H9 (cell line): ENCODE results near the gene ENOX1. TPM values are rescaled to one million over a fixed set of nuclear protein-coding genes. Genes with fewer than 3 reads are reported as not detected.

ENCODE experiments used
- DNase-seq: peaks from one replicate; pipeline ENCODE4 v3.0.0-alpha.2; 2017
- H2AFZ ChIP-seq: one replicate; pipeline ENCODE4 v1.6.1; 2013; ENCODE audit warnings: mild to moderate bottlenecking, low read length, control low read depth, moderate library complexity
- H2AK5ac ChIP-seq: 2 replicates; pipeline ENCODE4 v1.6.1; 2013; ENCODE audit warnings: low read length, control low read depth, mixed read lengths; ENCODE audit not compliant: insufficient read length
- H2BK120ac ChIP-seq: one replicate; pipeline ENCODE4 v1.6.1; 2013; ENCODE audit warnings: low read depth, mild to moderate bottlenecking, low read length, control low read depth, inconsistent platforms; ENCODE audit not compliant: poor library complexity, severe bottlenecking
- H2BK12ac ChIP-seq: 2 replicates; pipeline ENCODE4 v1.6.1; 2013; ENCODE audit warnings: low read length, control low read depth, mixed read lengths, low read depth; ENCODE audit not compliant: insufficient read length
- H2BK15ac ChIP-seq: 2 replicates; pipeline ENCODE4 v1.6.1; 2013; ENCODE audit warnings: low read depth, low read length, control low read depth
- H2BK20ac ChIP-seq: one replicate; pipeline ENCODE4 v1.6.1; 2013; ENCODE audit warnings: low read depth, mild to moderate bottlenecking, low read length, control low read depth, inconsistent platforms; ENCODE audit not compliant: poor library complexity, severe bottlenecking
- H2BK5ac ChIP-seq: 2 replicates; pipeline ENCODE4 v1.6.1; 2013; ENCODE audit warnings: low read length, control low read depth, mixed read lengths; ENCODE audit not compliant: insufficient read length
- H3K14ac ChIP-seq: 2 replicates; pipeline ENCODE4 v1.6.1; 2013; ENCODE audit warnings: low read length, control low read depth; ENCODE audit not compliant: insufficient read depth
- H3K18ac ChIP-seq: 2 replicates; pipeline ENCODE4 v1.6.1; 2013; ENCODE audit warnings: low read depth, mild to moderate bottlenecking, mixed read lengths, low read length, control low read depth; ENCODE audit not compliant: insufficient read length
- H3K23ac ChIP-seq: 2 replicates; pipeline ENCODE4 v1.6.1; 2013; ENCODE audit warnings: low read length, control low read depth, mixed read lengths, low read depth; ENCODE audit not compliant: insufficient read length
- H3K23me2 ChIP-seq: 2 replicates; pipeline ENCODE4 v1.6.1; 2013; ENCODE audit warnings: low read depth, mild to moderate bottlenecking, mixed read lengths, low read length, control low read depth; ENCODE audit not compliant: insufficient read length, poor library complexity, severe bottlenecking
- H3K27ac ChIP-seq: 2 replicates; pipeline ENCODE4 v1.5.1; 2013; ENCODE audit warnings: low read length, control low read depth, mixed read lengths, low read depth; ENCODE audit not compliant: insufficient read length
- H3K27me3 ChIP-seq: 2 replicates; pipeline ENCODE4 v1.6.1; 2013; ENCODE audit warnings: low read length, control low read depth, inconsistent platforms; ENCODE audit not compliant: insufficient read depth
- H3K4ac ChIP-seq: 2 replicates; pipeline ENCODE4 v1.6.1; 2013; ENCODE audit warnings: low read depth, mild to moderate bottlenecking, control low read depth, inconsistent platforms, low read length, moderate library complexity
- H3K4me1 ChIP-seq: 2 replicates; pipeline ENCODE4 v1.6.1; 2013; ENCODE audit warnings: low read length, control low read depth, inconsistent platforms; ENCODE audit not compliant: insufficient read depth
- H3K4me2 ChIP-seq: 2 replicates; pipeline ENCODE4 v1.6.1; 2013; ENCODE audit warnings: low read length, control low read depth, mixed read lengths; ENCODE audit not compliant: insufficient read length, insufficient read depth
- H3K56ac ChIP-seq: 2 replicates; pipeline ENCODE4 v1.6.1; 2013; ENCODE audit warnings: low read depth, mild to moderate bottlenecking, mixed read lengths, low read length, control low read depth; ENCODE audit not compliant: insufficient read length
- H3K79me1 ChIP-seq: 2 replicates; pipeline ENCODE4 v1.6.1; 2013; ENCODE audit warnings: low read depth, mild to moderate bottlenecking, moderate library complexity, low read length, control low read depth, inconsistent platforms; ENCODE audit not compliant: insufficient read depth, poor library complexity, severe bottlenecking
- H3K79me2 ChIP-seq: 2 replicates; pipeline ENCODE4 v1.6.1; 2013; ENCODE audit warnings: low read length, control low read depth, inconsistent platforms; ENCODE audit not compliant: insufficient read depth
- H3K9ac ChIP-seq: 2 replicates; pipeline ENCODE4 v1.6.1; 2013; ENCODE audit warnings: low read length, control low read depth, mixed read lengths; ENCODE audit not compliant: insufficient read length; ENCODE audit errors: extremely low read depth
- H3K9me3 ChIP-seq: one replicate; pipeline ENCODE4 v1.6.1; 2013; ENCODE audit warnings: low read depth, low read length, inconsistent platforms; ENCODE audit not compliant: control insufficient read depth
- H3T11ph ChIP-seq: one replicate; pipeline ENCODE4 v1.6.1; 2013; ENCODE audit warnings: mild to moderate bottlenecking, low read length, control low read depth, inconsistent platforms
- H4K20me1 ChIP-seq: one replicate; pipeline ENCODE4 v1.6.1; 2013; ENCODE audit not compliant: control insufficient read depth, insufficient read length, insufficient read depth
- H4K5ac ChIP-seq: 2 replicates; pipeline ENCODE4 v1.6.1; 2013; ENCODE audit warnings: low read depth, mild to moderate bottlenecking, mixed read lengths, low read length, control low read depth; ENCODE audit not compliant: insufficient read length
- H4K8ac ChIP-seq: replicated peaks from 2 replicates; pipeline ENCODE4 v1.6.1; 2013; ENCODE audit warnings: low read length, control low read depth, mixed read lengths, low read depth; ENCODE audit not compliant: insufficient read length
- H4K91ac ChIP-seq: 2 replicates; pipeline ENCODE4 v1.6.1; 2013; ENCODE audit warnings: low read depth, mild to moderate bottlenecking, moderate library complexity, mixed read lengths, low read length, control low read depth; ENCODE audit not compliant: insufficient read length
- H3K27ac Mint-ChIP-seq, 3 experiments: 2 replicates in 2 of 3; 3 replicates in 1 of 3; pipeline ENCODE4 v1.8.0; 2020 to 2021; ENCODE audit warnings: mixed read lengths in 3 of 3, mild to moderate bottlenecking in 1 of 3, moderate library complexity in 1 of 3
- H3K27me3 Mint-ChIP-seq: 2 replicates; pipeline ENCODE4 v1.8.0; 2021; ENCODE audit warnings: low read depth, mild to moderate bottlenecking, moderate library complexity, mixed read lengths
- H3K36me3 Mint-ChIP-seq, 3 experiments: 2 replicates in 2 of 3; 3 replicates in 1 of 3; pipeline ENCODE4 v1.8.0; 2020 to 2021; ENCODE audit warnings: low read depth in 3 of 3, mixed read lengths in 3 of 3; ENCODE audit not compliant: insufficient read depth in 1 of 3
- H3K4me1 Mint-ChIP-seq, 2 experiments: 2 replicates each; pipeline ENCODE4 v1.8.0; 2020; ENCODE audit warnings: mixed read lengths in 2 of 2
- H3K4me3 Mint-ChIP-seq, 2 experiments: 2 replicates in 1 of 2; 3 replicates in 1 of 2; pipeline ENCODE4 v1.8.0; 2020 to 2021; ENCODE audit warnings: mild to moderate bottlenecking in 2 of 2, mixed read lengths in 2 of 2, moderate library complexity in 1 of 2
- H3K9me3 Mint-ChIP-seq, 2 experiments: 2 replicates in 1 of 2; 3 replicates in 1 of 2; pipeline ENCODE4 v1.8.0; 2020; ENCODE audit warnings: mild to moderate bottlenecking in 2 of 2, mixed read lengths in 2 of 2, moderate library complexity in 1 of 2
- CTCF ChIP-seq: fragments of 200-600 bp; sonication (generic); conservative IDR thresholded peaks from 3 replicates; pipeline ENCODE4 v1.8.0; 2021; ENCODE audit warnings: antibody characterized with exemption, mild to moderate bottlenecking
- WGBS: extraction: QIAGEN DNeasy Blood & Tissue Kit; methylation state at CpG from one replicate; pipeline ENCODE4 v1.1.7; 2013; ENCODE audit warnings: missing lambda C conversion rate, low lambda C conversion rate, mixed read lengths; ENCODE audit not compliant: insufficient read length; ENCODE audit errors: extremely low coverage; 5-methylcytosine and 5-hydroxymethylcytosine counted together
- total RNA-seq: library from RNA; stranded (reverse); gene quantifications from 2 replicates; pipeline ENCODE4 v1.2.1, GENCODE V29; 2021

ENOX1 gene
- total RNA-seq, 1 experiment from 2014 or later, result 0.24 TPM

GRCh38 chr13:43669101-43669500 lies 117.7 kb downstream of the ENOX1 start:
- Histone ChIP-seq H3K4ac (no peak overlapping the region), H3K14ac (no peak overlapping the region), H3K18ac (no peak overlapping the region), H3K27ac (no peak overlapping the region), H3K27me3 (no peaks in the 10 kb centered on the region), H3K79me2 (no peaks in the 10 kb centered on the region), H2AK5ac (no peak overlapping the region), H2BK5ac (no peak overlapping the region), H4K5ac (no peak overlapping the region), H4K20me1 (no peaks in the 10 kb centered on the region), H3K23me2 (no peaks in the 10 kb centered on the region), H3K56ac (no peak overlapping the region), H2BK15ac (no peak overlapping the region), H4K91ac (no peak overlapping the region), H4K8ac (no peak overlapping the region), H2BK12ac (no peak overlapping the region), H3K9ac (no peak overlapping the region), H2BK20ac (no peak overlapping the region), H2AFZ (no peak overlapping the region), H3T11ph (no peak overlapping the region), H3K9me3 (no peaks in the 10 kb centered on the region), H3K4me2 (no peak overlapping the region), H3K23ac (no peak overlapping the region), H3K79me1 (no peaks in the 10 kb centered on the region), H2BK120ac (no peak overlapping the region), H3K4me1 (no peaks in the 10 kb centered on the region; the same call in 1 of the 2 replicates)
- DNase-seq, result no peak
- Mint-ChIP-seq H3K27ac (no peak overlapping the region), H3K4me1 (peaks cover 17 to 18% of the 10 kb centered on the region in 2 experiments), H3K4me3 (no peak overlapping the region), H3K36me3 (no peaks in the 10 kb centered on the region), H3K27me3 (no peaks in the 10 kb centered on the region; the same call in 1 of the 2 replicates), H3K9me3 (no peaks in the 10 kb centered on the region)
- WGBS, result no CpG with 5 or more reads among the region's 1 CpG
- no peak for TF ChIP-seq CTCF
